OCI-LY3 (cell line): ENCODE results near the gene FKBP4.

Source experiments
- CTCF ChIP-seq: fragments of 200-600, 300-600 bp; sonication (generic); IDR thresholded peaks from 2 replicates; pipeline ENCODE4 v1.5.1; 2014; ENCODE audit warnings: antibody characterized with exemption, low read length, low read depth
- EZH2phosphoT487 ChIP-seq: fragments of 200-600 bp; shearing (Covaris generic); IDR thresholded peaks from 2 replicates; pipeline ENCODE4 v1.6.1; 2018; ENCODE audit warnings: antibody characterized with exemption, mixed run types, low read depth

- TF ChIP-seq CTCF (no peak), EZH2phosphoT487 (no peak)
Measured at GRCh38 chr12:2756756-2757155, 38.0 kb upstream of the FKBP4 start.
